ENCODE data around the gene TIMP2. TPM values are rescaled to one million over a fixed set of nuclear protein-coding genes. Genes with fewer than 3 reads are reported as not detected.

The TIMP2 gene
- total and polyA plus RNA-seq, 2 of the 13 experiments (the other 11 are each of a cell fraction or from before 2014, with no cell fraction given): 3.8 to 8.5 TPM

DNA sequence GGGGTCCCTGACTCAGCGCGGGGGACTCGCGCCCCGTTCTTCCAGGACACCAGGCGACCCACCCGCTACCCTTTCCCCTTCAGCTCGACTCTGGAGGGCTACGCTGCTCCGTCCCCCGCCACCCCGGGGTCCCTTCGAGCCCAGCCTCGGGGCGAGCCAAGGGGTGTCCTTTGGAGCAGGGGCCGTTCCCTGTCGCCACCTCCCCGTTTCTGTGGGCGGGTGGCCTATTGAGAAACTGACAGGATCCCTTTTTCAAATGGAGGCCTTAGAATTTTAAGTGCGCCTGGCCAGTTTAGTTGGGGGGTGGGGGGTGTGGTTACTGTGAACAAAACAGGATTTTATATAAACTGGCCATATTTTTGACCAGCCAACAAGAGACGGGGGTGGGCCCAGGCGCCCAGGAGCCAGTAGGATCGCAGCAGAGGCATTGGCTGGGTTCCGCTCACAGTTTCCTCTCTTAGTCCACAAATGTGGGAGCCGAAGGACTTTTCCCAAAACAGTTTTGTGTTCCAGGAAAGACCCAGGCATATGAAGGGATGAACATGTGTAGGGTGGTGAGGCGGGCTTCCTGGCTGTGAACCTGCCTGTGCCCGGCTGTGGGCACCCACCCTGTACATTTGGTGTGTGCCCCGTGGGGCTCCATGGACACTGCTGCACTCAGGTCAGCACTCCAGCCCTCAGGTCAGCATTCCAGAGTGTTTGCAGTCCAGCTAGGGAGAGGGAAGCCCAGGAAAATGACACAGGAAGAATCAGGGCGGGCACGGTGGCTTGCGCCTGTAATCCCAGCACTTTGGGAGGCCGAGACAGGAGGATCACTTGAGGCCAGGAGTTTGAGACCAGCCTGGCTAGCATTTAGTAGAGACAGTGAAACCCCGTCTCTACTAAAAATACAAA, 722 bp upstream of the TIMP2 start (continued):
- TF ChIP-seq, protein P1, sequence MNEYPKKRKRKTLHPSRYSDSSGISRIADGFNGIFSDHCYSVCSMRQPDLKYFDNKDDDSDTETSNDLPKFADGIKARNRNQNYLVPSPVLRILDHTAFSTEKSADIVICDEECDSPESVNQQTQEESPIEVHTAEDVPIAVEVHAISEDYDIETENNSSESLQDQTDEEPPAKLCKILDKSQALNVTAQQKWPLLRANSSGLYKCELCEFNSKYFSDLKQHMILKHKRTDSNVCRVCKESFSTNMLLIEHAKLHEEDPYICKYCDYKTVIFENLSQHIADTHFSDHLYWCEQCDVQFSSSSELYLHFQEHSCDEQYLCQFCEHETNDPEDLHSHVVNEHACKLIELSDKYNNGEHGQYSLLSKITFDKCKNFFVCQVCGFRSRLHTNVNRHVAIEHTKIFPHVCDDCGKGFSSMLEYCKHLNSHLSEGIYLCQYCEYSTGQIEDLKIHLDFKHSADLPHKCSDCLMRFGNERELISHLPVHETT (CRISPR knock-in tag; conservative IDR thresholded peaks at IDR 0.05): no peak
- TF ChIP-seq, protein P2, sequence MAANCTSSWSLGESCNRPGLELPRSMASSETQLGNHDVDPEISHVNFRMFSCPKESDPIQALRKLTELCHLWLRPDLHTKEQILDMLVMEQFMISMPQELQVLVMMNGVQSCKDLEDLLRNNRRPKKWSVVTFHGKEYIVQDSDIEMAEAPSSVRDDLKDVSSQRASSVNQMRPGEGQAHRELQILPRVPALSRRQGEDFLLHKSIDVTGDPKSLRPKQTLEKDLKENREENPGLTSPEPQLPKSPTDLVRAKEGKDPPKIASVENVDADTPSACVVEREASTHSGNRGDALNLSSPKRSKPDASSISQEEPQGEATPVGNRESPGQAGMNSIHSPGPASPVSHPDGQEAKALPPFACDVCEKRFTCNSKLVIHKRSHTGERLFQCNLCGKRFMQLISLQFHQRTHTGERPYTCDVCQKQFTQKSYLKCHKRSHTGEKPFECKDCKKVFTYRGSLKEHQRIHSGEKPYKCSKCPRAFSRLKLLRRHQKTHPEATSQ (CRISPR knock-in tag; IDR thresholded peaks at IDR 0.05; ENCODE audit: borderline replicate concordance): no peak
- TF ChIP-seq, protein P3, sequence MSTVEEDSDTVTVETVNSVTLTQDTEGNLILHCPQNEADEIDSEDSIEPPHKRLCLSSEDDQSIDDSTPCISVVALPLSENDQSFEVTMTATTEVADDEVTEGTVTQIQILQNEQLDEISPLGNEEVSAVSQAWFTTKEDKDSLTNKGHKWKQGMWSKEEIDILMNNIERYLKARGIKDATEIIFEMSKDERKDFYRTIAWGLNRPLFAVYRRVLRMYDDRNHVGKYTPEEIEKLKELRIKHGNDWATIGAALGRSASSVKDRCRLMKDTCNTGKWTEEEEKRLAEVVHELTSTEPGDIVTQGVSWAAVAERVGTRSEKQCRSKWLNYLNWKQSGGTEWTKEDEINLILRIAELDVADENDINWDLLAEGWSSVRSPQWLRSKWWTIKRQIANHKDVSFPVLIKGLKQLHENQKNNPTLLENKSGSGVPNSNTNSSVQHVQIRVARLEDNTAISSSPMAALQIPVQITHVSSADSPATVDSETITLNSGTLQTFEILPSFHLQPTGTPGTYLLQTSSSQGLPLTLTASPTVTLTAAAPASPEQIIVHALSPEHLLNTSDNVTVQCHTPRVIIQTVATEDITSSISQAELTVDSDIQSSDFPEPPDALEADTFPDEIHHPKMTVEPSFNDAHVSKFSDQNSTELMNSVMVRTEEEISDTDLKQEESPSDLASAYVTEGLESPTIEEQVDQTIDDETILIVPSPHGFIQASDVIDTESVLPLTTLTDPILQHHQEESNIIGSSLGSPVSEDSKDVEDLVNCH (CRISPR knock-in tag; IDR thresholded peaks at IDR 0.05): no peak
- TF ChIP-seq ZFYVE20 (CRISPR knock-in tag; IDR thresholded peaks at IDR 0.05; ENCODE audit: borderline replicate concordance, low read depth) (no peak), SMAD9 (CRISPR knock-in tag; IDR thresholded peaks at IDR 0.05) (no peak), REL (CRISPR knock-in tag; conservative IDR thresholded peaks at IDR 0.05) (no peak), ZNF83 (CRISPR knock-in tag; IDR thresholded peaks at IDR 0.05; ENCODE audit: borderline replicate concordance) (0 out of 2 replicates have a peak, but pooled peaks have one; percentile 39), MAFF (IDR thresholded peaks at IDR 0.05; ENCODE audit: low read depth, low read length) (no peak), ZNF101 (CRISPR knock-in tag; IDR thresholded peaks at IDR 0.05; ENCODE audit: borderline replicate concordance, low read depth) (no peak), SPEN (CRISPR knock-in tag; IDR thresholded peaks at IDR 0.05; ENCODE audit: low read depth) (0 out of 2 replicates have a peak, but pooled peaks have one; percentile 17), AGO2 (optimal IDR thresholded peaks at IDR 0.05; ENCODE audit: low read depth, low read length) (no peak), KDM6A (CRISPR knock-in tag; IDR thresholded peaks at IDR 0.05; ENCODE audit: low read depth) (no peak), ZNF883 (CRISPR knock-in tag; IDR thresholded peaks at IDR 0.05; ENCODE audit: not compliant biosample characterization) (no peak), ZNF816 (CRISPR knock-in tag; IDR thresholded peaks at IDR 0.05; ENCODE audit: borderline replicate concordance) (no peak)
- TF ChIP-seq, protein P4, sequence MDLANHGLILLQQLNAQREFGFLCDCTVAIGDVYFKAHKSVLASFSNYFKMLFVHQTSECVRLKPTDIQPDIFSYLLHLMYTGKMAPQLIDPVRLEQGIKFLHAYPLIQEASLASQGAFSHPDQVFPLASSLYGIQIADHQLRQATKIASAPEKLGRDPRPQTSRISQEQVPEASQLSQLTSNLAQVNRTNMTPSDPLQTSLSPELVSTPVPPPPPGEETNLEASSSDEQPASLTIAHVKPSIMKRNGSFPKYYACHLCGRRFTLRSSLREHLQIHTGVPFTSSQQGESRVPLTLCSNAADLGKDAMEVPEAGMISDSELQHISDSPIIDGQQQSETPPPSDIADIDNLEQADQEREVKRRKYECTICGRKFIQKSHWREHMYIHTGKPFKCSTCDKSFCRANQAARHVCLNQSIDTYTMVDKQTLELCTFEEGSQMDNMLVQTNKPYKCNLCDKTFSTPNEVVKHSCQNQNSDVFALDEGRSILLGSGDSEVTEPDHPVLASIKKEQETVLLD (CRISPR knock-in tag; IDR thresholded peaks at IDR 0.05; ENCODE audit: low read depth): no peak
- TF ChIP-seq, protein P5, sequence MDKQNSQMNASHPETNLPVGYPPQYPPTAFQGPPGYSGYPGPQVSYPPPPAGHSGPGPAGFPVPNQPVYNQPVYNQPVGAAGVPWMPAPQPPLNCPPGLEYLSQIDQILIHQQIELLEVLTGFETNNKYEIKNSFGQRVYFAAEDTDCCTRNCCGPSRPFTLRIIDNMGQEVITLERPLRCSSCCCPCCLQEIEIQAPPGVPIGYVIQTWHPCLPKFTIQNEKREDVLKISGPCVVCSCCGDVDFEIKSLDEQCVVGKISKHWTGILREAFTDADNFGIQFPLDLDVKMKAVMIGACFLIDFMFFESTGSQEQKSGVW (CRISPR knock-in tag; IDR thresholded peaks at IDR 0.05; ENCODE audit: borderline replicate concordance): no peak
- TF ChIP-seq, protein P6, sequence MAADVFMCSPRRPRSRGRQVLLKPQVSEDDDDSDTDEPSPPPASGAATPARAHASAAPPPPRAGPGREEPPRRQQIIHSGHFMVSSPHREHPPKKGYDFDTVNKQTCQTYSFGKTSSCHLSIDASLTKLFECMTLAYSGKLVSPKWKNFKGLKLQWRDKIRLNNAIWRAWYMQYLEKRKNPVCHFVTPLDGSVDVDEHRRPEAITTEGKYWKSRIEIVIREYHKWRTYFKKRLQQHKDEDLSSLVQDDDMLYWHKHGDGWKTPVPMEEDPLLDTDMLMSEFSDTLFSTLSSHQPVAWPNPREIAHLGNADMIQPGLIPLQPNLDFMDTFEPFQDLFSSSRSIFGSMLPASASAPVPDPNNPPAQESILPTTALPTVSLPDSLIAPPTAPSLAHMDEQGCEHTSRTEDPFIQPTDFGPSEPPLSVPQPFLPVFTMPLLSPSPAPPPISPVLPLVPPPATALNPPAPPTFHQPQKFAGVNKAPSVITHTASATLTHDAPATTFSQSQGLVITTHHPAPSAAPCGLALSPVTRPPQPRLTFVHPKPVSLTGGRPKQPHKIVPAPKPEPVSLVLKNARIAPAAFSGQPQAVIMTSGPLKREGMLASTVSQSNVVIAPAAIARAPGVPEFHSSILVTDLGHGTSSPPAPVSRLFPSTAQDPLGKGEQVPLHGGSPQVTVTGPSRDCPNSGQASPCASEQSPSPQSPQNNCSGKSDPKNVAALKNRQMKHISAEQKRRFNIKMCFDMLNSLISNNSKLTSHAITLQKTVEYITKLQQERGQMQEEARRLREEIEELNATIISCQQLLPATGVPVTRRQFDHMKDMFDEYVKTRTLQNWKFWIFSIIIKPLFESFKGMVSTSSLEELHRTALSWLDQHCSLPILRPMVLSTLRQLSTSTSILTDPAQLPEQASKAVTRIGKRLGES (CRISPR knock-in tag; IDR thresholded peaks at IDR 0.05; ENCODE audit: borderline replicate concordance): no peak
